ENCODE results near the gene H1-8.
"Not testable (repeated sequence)": the region's sequence is repeated elsewhere in the genome, so short reads cannot be mapped to it uniquely, and the experiment has no call there.

The H1-8 gene

GRCh38 chr3:129515108-129515820, 27.7 kb upstream of the H1-8 start:
- not testable (repeated sequence) for DNase-seq

GRCh38 chr3:129515821-129516432, 27.0 kb upstream of the H1-8 start:
- DNase-seq, result not testable (repeated sequence)

- DNase-seq, result no peak
Observed at GRCh38 chr3:129517516-129517915, 25.5 kb upstream of the H1-8 start.

GRCh38 chr3:129518038-129518561, 24.9 kb upstream of the H1-8 start:
- no peak for DNase-seq

GRCh38 chr3:129518581-129518980, 24.4 kb upstream of the H1-8 start:
- DNase-seq, result no peak

GRCh38 chr3:129519449-129519848, 23.5 kb upstream of the H1-8 start:
- no peak for DNase-seq

GRCh38 chr3:129519896-129520715, 22.9 kb upstream of the H1-8 start:
- DNase-seq, result no peak

- DNase-seq, result no peak
Observed at GRCh38 chr3:129520960-129521359, 22.0 kb upstream of the H1-8 start.

GRCh38 chr3:129521611-129522010, 21.4 kb upstream of the H1-8 start:
- DNase-seq, result no peak

- DNase-seq, result no peak
Observed at GRCh38 chr3:129522953-129523352, 20.0 kb upstream of the H1-8 start.

GRCh38 chr3:129524081-129524480, 18.9 kb upstream of the H1-8 start:
- DNase-seq, result no peak

- no peak for DNase-seq
Observed at GRCh38 chr3:129525341-129525968, 17.5 kb upstream of the H1-8 start.

- DNase-seq, result no peak
Observed at GRCh38 chr3:129526121-129526900, 16.7 kb upstream of the H1-8 start.

- no peak for DNase-seq
Observed at GRCh38 chr3:129527262-129527661, 15.7 kb upstream of the H1-8 start.

GRCh38 chr3:129528589-129529100, 14.3 kb upstream of the H1-8 start, which contains the start of gene RHO:
Gene RHO, plus strand, starts transcription at chr3:129528639. Its CDS starts 95 bp downstream, at chr3:129528734.
- DNase-seq, result no peak

- DNase-seq, result no peak
Observed at GRCh38 chr3:129529436-129530210, 13.4 kb upstream of the H1-8 start.

GRCh38 chr3:129530251-129530791, 12.7 kb upstream of the H1-8 start:
- DNase-seq, result no peak

GRCh38 chr3:129530821-129531220, 12.2 kb upstream of the H1-8 start:
- no peak for DNase-seq

- DNase-seq, result no peak
Observed at GRCh38 chr3:129531699-129532098, 11.3 kb upstream of the H1-8 start.

- DNase-seq, result no peak
Observed at GRCh38 chr3:129532261-129532660, 10.7 kb upstream of the H1-8 start.

GRCh38 chr3:129533406-129533805, 9.6 kb upstream of the H1-8 start:
- no peak for DNase-seq

Data from DMS53 (cell line).